Uterus (tissue), 4 donors: ENCODE results near the gene MLXIPL. TPM values are rescaled to one million over a fixed set of nuclear protein-coding genes. Genes with fewer than 3 reads are reported as not detected.
"Not testable (repeated sequence)": the region's sequence is repeated elsewhere in the genome, so short reads cannot be mapped to it uniquely, and the experiment has no call there.

Source experiments
- DNase-seq, 2 donors: peaks; one replicate each; pipeline ENCODE4 v3.0.0-alpha.2; 2019 to 2020
- H3K27ac ChIP-seq, 2 donors: fragments of 200-600 bp; sonication (generic); 1 replicate in 1 of 2; 2 replicates in 1 of 2; pipeline ENCODE4 v1.5.1; 2016 to 2018
- H3K27me3 ChIP-seq, 2 donors: fragments of 200-600 bp; sonication (generic); one replicate each; pipeline ENCODE4 v1.5.1; 2018 to 2019; ENCODE audit warnings: control low read depth in 1 of 2
- H3K36me3 ChIP-seq, 2 donors: fragments of 200-600 bp; sonication (generic); one replicate each; pipeline ENCODE4 v1.5.1; 2019; ENCODE audit warnings: control low read depth in 1 of 2
- H3K4me1 ChIP-seq, 2 donors: fragments of 200-600 bp; sonication (generic); one replicate each; pipeline ENCODE4 v1.5.1; 2018 to 2019; ENCODE audit warnings: control low read depth in 1 of 2
- H3K4me3 ChIP-seq, 2 donors: fragments of 200-600 bp; sonication (generic); 1 replicate in 1 of 2; 2 replicates in 1 of 2; pipeline ENCODE4 v1.5.1; 2018 to 2019; ENCODE audit warnings: mild to moderate bottlenecking in 1 of 2
- H3K9me3 ChIP-seq, 2 donors: fragments of 200-600 bp; sonication (generic); one replicate each; pipeline ENCODE4 v1.5.1; 2019; ENCODE audit warnings: control low read depth in 1 of 2
- POLR2A ChIP-seq, 2 donors: fragments of 450-650 bp; IDR thresholded peaks; one replicate each; pipeline ENCODE4 v1.6.1; 2016; ENCODE audit warnings: antibody characterized with exemption in 2 of 2, mild to moderate bottlenecking in 1 of 2, moderate library complexity in 1 of 2
- intact Hi-C: fragments of 100-400 bp; cut with DNase I; formaldehyde crosslinking; loops from one replicate; pipeline ENCODE4 v1.15.1; 2023; ENCODE audit warnings: low total_unique reads
- total RNA-seq, 4 donors: library from RNA; depleted of rRNA in 3 of 4; stranded (reverse); fragments of >200 nt in 3 of 4; gene quantifications; one replicate each; pipeline versions ENCODE4 v1.1.0 to v1.2.4, GENCODE V29; 2014 to 2023
- TF ChIP-seq, protein P1 (sequence below), 4 experiments: fragments of 200-600 bp in 2 of 4; fragments of 450-650 bp in 2 of 4; sonication (generic) in 2 of 4; IDR thresholded peaks; one replicate each; pipeline ENCODE4 v1.5.1; 2016 to 2019; ENCODE audit warnings: antibody characterized with exemption in 4 of 4, mild to moderate bottlenecking in 2 of 4, moderate library complexity in 1 of 4
- donor health status: DM: yes; HTN: yes; CAD: no.

The MLXIPL gene
- total RNA-seq, 4 donors from 2014 or later: 1.7 to 1.9 TPM; not detected in 2

DNA sequence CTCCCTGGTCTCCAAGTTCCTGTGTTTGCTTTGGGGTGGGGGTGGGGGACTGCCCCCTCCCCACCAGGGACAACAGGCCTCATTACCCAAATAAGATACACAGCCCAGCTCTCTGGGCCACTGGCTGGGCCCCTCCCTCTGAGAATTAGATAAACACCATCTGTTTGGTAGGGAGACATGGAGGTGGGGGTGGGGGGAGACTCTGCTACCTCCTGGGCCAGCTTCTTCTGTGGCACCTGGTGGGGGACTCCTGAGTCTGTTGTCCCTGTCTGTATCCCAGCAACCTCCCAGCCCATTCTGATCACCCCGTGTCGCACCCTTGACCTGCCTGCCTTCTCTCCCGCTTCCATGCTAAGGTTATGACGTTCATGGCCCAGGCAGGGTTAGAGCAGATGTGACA lies 5.8 kb downstream of the MLXIPL start:
- Histone ChIP-seq H3K36me3 (no peaks in the 10 kb centered on the region), H3K27ac (no peak overlapping the region), H3K9me3 (no peaks in the 10 kb centered on the region), H3K4me1 (no peaks in the 10 kb centered on the region), H3K27me3 (peaks cover 4 to 8% of the 10 kb centered on the region in 2 donors), H3K4me3 (no peak overlapping the region)
- DNase-seq: no peak
- intact Hi-C loops: no loop called here
- TF ChIP-seq, protein P1, sequence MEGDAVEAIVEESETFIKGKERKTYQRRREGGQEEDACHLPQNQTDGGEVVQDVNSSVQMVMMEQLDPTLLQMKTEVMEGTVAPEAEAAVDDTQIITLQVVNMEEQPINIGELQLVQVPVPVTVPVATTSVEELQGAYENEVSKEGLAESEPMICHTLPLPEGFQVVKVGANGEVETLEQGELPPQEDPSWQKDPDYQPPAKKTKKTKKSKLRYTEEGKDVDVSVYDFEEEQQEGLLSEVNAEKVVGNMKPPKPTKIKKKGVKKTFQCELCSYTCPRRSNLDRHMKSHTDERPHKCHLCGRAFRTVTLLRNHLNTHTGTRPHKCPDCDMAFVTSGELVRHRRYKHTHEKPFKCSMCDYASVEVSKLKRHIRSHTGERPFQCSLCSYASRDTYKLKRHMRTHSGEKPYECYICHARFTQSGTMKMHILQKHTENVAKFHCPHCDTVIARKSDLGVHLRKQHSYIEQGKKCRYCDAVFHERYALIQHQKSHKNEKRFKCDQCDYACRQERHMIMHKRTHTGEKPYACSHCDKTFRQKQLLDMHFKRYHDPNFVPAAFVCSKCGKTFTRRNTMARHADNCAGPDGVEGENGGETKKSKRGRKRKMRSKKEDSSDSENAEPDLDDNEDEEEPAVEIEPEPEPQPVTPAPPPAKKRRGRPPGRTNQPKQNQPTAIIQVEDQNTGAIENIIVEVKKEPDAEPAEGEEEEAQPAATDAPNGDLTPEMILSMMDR (IDR thresholded peaks at IDR 0.05): no peak
- TF ChIP-seq POLR2A (IDR thresholded peaks at IDR 0.05): no peak

DNA sequence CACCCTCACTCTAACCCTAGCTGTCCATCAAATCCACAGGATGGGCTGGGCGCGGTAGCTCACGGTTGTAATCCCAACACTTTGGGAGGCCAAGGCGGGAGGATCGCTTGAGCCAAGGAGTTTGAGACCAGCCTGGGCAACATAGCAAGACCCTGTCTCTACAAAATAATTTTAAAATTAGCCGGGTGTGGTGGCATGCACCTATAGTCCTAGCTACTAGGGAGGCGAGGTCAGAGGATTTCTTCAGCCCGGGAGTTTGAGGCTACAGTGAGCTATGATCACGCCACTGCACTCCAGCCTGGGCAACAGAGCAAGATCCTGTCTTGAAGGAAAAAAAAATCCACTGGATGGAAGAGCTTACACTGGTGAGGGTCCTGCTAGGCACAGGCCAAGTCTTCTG lies 6.8 kb downstream of the MLXIPL start:
- H3K4me1 ChIP-seq: not testable (repeated sequence)

DNA sequence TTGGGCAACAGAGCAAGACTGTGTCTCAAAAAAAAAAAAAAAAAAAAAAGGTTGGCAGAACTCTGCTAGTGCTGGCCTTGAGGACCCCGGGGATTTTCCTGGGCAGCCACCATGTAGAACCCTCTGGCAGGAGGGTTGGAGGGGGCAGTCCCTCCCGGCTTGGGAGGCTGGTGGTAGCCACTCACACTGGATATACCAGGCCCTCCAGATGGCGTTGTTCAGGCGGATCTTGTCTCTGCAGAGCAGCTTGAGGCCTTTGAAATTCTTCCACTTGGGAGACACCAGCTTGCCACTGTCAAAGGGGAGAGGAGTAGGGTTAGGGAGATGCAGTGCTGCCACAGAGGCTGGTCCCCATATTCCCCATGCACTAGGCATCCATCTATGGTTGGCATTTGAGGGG lies 8.4 kb downstream of the MLXIPL start:
- Histone ChIP-seq H3K9me3 (no peaks in the 10 kb centered on the region), H3K27me3 (no peaks in the 10 kb centered on the region), H3K4me1 (no peaks in the 10 kb centered on the region), H3K36me3 (no peaks in the 10 kb centered on the region), H3K27ac (no peak overlapping the region), H3K4me3 (no peak overlapping the region)
- intact Hi-C loops: no loop called here
- DNase-seq: no peak
- no peak for TF ChIP-seq POLR2A (IDR thresholded peaks at IDR 0.05)
- TF ChIP-seq, protein P1 (IDR thresholded peaks at IDR 0.05): no peak

More for the DNA sequence above, 6.8 kb downstream of the MLXIPL start:
- H3K9me3 ChIP-seq, intact Hi-C loops, H3K27me3 ChIP-seq, H3K27ac ChIP-seq, H3K36me3 ChIP-seq, DNase-seq, H3K4me3 ChIP-seq: not testable (repeated sequence)

DNA sequence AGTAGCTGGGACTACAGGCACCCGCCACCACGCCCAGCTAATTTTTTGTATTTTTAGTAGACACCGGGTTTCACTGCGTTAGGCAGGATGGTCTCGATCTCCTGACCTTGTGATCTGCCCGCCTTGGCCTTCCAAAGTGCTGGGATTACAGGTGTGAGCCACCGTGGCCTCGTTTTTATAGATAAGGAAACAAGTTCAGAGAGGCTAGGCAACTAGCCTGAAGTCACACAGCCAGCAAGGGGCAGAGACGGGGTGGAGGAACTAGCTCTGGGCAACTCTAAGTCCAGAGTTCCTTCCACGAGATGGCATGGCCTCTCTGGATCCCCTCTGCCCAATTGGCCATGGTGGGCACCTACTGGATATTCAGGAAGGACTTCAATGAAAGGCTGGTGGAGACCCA lies 9.4 kb downstream of the MLXIPL start:
- H3K27me3 ChIP-seq, H3K36me3 ChIP-seq, intact Hi-C loops, H3K27ac ChIP-seq, H3K4me3 ChIP-seq, DNase-seq, H3K4me1 ChIP-seq, H3K9me3 ChIP-seq: not testable (repeated sequence)

DNA sequence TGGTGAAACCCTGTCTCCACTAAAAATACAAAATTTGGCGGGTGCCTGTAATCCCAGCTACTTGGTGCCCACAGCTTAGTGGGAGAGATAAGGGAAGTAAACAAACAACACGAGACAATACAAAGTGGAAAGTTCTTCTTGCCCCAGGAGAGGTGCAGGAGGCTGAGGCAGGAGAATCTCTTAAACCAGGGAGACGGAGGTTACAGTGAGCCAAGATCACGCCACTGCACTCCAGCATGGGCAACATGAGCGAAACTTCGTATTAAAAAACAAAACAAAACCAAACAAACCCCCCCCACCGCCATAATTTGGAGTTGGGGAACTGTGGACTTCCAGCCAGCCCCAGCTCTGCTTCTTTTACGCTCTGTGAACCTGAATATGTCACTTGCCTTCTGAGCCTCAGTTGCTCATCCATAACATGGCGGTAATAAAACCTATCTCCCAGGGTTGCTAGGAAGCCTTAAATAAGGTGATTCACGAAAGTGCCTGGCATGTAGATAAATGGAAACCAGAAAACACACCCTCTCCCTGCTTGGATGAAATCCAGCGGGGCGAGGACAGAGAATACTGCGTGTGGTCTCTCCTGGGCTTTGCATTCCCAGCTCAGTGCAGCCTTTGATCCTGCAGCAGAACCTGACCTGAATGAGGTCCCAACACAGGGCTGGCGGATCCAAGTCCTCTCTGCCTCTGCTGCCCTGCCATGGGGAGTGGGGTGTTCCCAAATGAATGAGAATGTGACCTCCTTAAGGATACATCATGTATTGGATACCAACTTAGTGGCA lies 10.2 kb downstream of the MLXIPL start:
- H3K36me3 ChIP-seq: no peaks in the 10 kb centered on the region
- H3K4me1 ChIP-seq: no peaks in the 10 kb centered on the region
- DNase-seq: no peak
- H3K9me3 ChIP-seq: no peaks in the 10 kb centered on the region
- TF ChIP-seq, protein P1 (IDR thresholded peaks at IDR 0.05): no peak
- no peak for TF ChIP-seq POLR2A (IDR thresholded peaks at IDR 0.05)
- H3K4me3 ChIP-seq: no peak overlapping the region
- intact Hi-C loops: no loop called here
- no peak overlapping the region for H3K27ac ChIP-seq
- H3K27me3 ChIP-seq: no peaks in the 10 kb centered on the region

DNA sequence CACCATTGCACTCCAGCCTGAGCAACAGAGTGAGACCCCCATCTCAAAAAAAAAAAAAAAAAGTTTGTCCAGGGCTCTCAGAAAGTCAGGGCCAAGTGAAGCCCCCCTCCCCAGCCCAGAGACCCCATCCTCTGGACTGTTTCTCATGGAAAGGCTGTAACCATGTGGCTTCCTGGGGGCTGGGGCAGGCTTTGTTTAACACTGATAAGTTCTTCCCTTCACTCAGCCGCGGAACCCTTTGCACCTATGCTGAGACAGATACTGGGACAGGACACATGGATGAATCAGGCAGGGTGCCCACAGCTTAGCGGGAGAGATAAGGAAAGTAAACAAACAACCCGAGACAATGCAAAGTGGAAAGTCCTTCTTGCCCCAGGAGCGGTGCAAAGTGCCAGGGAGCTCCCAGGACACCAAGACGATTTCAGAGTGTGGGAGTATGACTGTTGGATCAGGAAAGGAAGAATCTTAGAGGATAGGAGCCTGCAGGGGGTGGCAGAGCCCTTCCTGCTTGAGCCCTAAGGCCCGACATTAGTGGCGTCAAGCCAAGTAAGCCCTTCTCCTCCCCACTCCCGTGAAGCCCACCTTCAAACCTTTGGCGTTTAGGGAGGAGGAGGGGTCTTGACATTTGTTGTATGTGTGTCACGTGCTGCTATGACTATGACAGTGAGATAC lies 11.6 kb downstream of the MLXIPL start:
- H3K27me3 ChIP-seq: no peaks in the 10 kb centered on the region
- no peak overlapping the region for H3K4me3 ChIP-seq
- H3K4me1 ChIP-seq: no peaks in the 10 kb centered on the region
- DNase-seq: no peak
- no peak for TF ChIP-seq POLR2A (IDR thresholded peaks at IDR 0.05)
- TF ChIP-seq, protein P1 (IDR thresholded peaks at IDR 0.05): no peak
- no peaks in the 10 kb centered on the region for H3K36me3 ChIP-seq
- intact Hi-C loops: no loop called here
- no peak overlapping the region for H3K27ac ChIP-seq
- H3K9me3 ChIP-seq: no peaks in the 10 kb centered on the region
